Mucosa of rectum (tissue), 2 donors: ENCODE data around the gene RYR2.

Experiments used
- H3K27ac ChIP-seq, 2 donors: one replicate each; pipeline ENCODE4 v1.7.0; 2013; ENCODE audit warnings: inconsistent platforms in 2 of 2, low read depth in 2 of 2, low read length in 2 of 2
- H3K27me3 ChIP-seq, 2 donors: one replicate each; pipeline ENCODE4 v1.7.0; 2013; ENCODE audit warnings: low read length in 2 of 2; ENCODE audit not compliant: control insufficient read depth in 2 of 2, insufficient read depth in 2 of 2
- H3K36me3 ChIP-seq, 2 donors: one replicate each; pipeline ENCODE4 v1.7.0; 2013; ENCODE audit warnings: low read length in 2 of 2; ENCODE audit not compliant: control insufficient read depth in 2 of 2, insufficient read depth in 2 of 2
- H3K4me1 ChIP-seq, 2 donors: one replicate each; pipeline ENCODE4 v1.7.0; 2013; ENCODE audit warnings: low read length in 2 of 2, mild to moderate bottlenecking in 1 of 2; ENCODE audit not compliant: control insufficient read depth in 2 of 2, insufficient read depth in 2 of 2
- H3K4me3 ChIP-seq, 2 donors: one replicate each; pipeline ENCODE4 v1.7.0; 2013; ENCODE audit warnings: low read length in 2 of 2
- H3K9ac ChIP-seq, 2 donors: one replicate each; pipeline ENCODE4 v1.7.0; 2013; ENCODE audit warnings: low read length in 2 of 2, low read depth in 1 of 2, mild to moderate bottlenecking in 1 of 2
- H3K9me3 ChIP-seq, 2 donors: one replicate each; pipeline ENCODE4 v1.7.0; 2013; ENCODE audit warnings: low read length in 2 of 2; ENCODE audit not compliant: control insufficient read depth in 2 of 2
- donor health status: healthy.
- donor health status: Normal muscosa, but diverticular disease.

RYR2 gene

GRCh38 chr1:237065903-237066302 is 23.9 kb downstream of the RYR2 start:
- H3K4me1 ChIP-seq, result no peaks in the 10 kb centered on the region
- H3K9me3 ChIP-seq, result no peaks in the 10 kb centered on the region

GRCh38 chr1:237070519-237070918 is 28.5 kb downstream of the RYR2 start:
- Histone ChIP-seq H3K4me3 (no peak overlapping the region), H3K4me1 (no peaks in the 10 kb centered on the region), H3K27ac (no peak overlapping the region), H3K9ac (no peak overlapping the region), H3K9me3 (no peaks in the 10 kb centered on the region), H3K36me3 (no peaks in the 10 kb centered on the region), H3K27me3 (no peaks in the 10 kb centered on the region)

More at GRCh38 chr1:237065903-237066302, 23.9 kb downstream of the RYR2 start:
- H3K27ac ChIP-seq, result no peak overlapping the region
- H3K4me3 ChIP-seq, result no peak overlapping the region
- no peaks in the 10 kb centered on the region for H3K36me3 ChIP-seq
- H3K9ac ChIP-seq, result no peak overlapping the region
- no peaks in the 10 kb centered on the region for H3K27me3 ChIP-seq

GRCh38 chr1:237071641-237072420 is 29.8 kb downstream of the RYR2 start:
- no peak overlapping the region for H3K27ac ChIP-seq
- no peaks in the 10 kb centered on the region for H3K36me3 ChIP-seq
- no peak overlapping the region for H3K9ac ChIP-seq
- no peaks in the 10 kb centered on the region for H3K27me3 ChIP-seq
- no peak overlapping the region for H3K4me3 ChIP-seq
- H3K9me3 ChIP-seq, result no peaks in the 10 kb centered on the region
- H3K4me1 ChIP-seq, result no peaks in the 10 kb centered on the region

GRCh38 chr1:237074371-237075117 is 32.6 kb downstream of the RYR2 start:
- no peaks in the 10 kb centered on the region for H3K4me1 ChIP-seq
- no peaks in the 10 kb centered on the region for H3K36me3 ChIP-seq
- no peak overlapping the region for H3K9ac ChIP-seq
- no peak overlapping the region for H3K4me3 ChIP-seq
- H3K9me3 ChIP-seq, result no peaks in the 10 kb centered on the region
- H3K27ac ChIP-seq, result no peak overlapping the region
- H3K27me3 ChIP-seq, result no peaks in the 10 kb centered on the region

- no peak overlapping the region for H3K4me3 ChIP-seq
- H3K27ac ChIP-seq, result no peak overlapping the region
- no peaks in the 10 kb centered on the region for H3K36me3 ChIP-seq
- H3K9ac ChIP-seq, result no peak overlapping the region
- H3K4me1 ChIP-seq, result no peaks in the 10 kb centered on the region
- no peaks in the 10 kb centered on the region for H3K27me3 ChIP-seq
- no peaks in the 10 kb centered on the region for H3K9me3 ChIP-seq
Observed at GRCh38 chr1:237084341-237085077, 42.5 kb downstream of the RYR2 start.

- Histone ChIP-seq H3K4me3 (no peak overlapping the region), H3K27me3 (no peaks in the 10 kb centered on the region), H3K27ac (no peak overlapping the region), H3K36me3 (no peaks in the 10 kb centered on the region), H3K9ac (no peak overlapping the region), H3K4me1 (no peaks in the 10 kb centered on the region), H3K9me3 (no peaks in the 10 kb centered on the region)
Observed at GRCh38 chr1:237091691-237092090, 49.7 kb downstream of the RYR2 start.

- Histone ChIP-seq H3K4me3 (no peak overlapping the region), H3K27me3 (no peaks in the 10 kb centered on the region), H3K36me3 (no peaks in the 10 kb centered on the region), H3K9me3 (no peaks in the 10 kb centered on the region), H3K27ac (no peak overlapping the region), H3K4me1 (no peaks in the 10 kb centered on the region), H3K9ac (no peak overlapping the region)
Observed at GRCh38 chr1:237093691-237094090, 51.7 kb downstream of the RYR2 start.

GRCh38 chr1:237098541-237098940 is 56.6 kb downstream of the RYR2 start:
- Histone ChIP-seq H3K36me3 (no peaks in the 10 kb centered on the region), H3K9me3 (no peaks in the 10 kb centered on the region), H3K27me3 (no peaks in the 10 kb centered on the region), H3K4me3 (no peak overlapping the region), H3K27ac (no peak overlapping the region), H3K9ac (no peak overlapping the region), H3K4me1 (no peaks in the 10 kb centered on the region)

- no peaks in the 10 kb centered on the region for H3K9me3 ChIP-seq
- H3K9ac ChIP-seq, result no peak overlapping the region
- H3K27me3 ChIP-seq, result no peaks in the 10 kb centered on the region
- H3K4me1 ChIP-seq, result no peaks in the 10 kb centered on the region
- no peaks in the 10 kb centered on the region for H3K36me3 ChIP-seq
- H3K4me3 ChIP-seq, result no peak overlapping the region
- no peak overlapping the region for H3K27ac ChIP-seq
Observed at GRCh38 chr1:237103021-237103420, 61.0 kb downstream of the RYR2 start.

- no peaks in the 10 kb centered on the region for H3K27me3 ChIP-seq
- no peak overlapping the region for H3K9ac ChIP-seq
- H3K4me1 ChIP-seq, result no peaks in the 10 kb centered on the region
- no peaks in the 10 kb centered on the region for H3K9me3 ChIP-seq
- H3K27ac ChIP-seq, result no peak overlapping the region
- no peaks in the 10 kb centered on the region for H3K36me3 ChIP-seq
- H3K4me3 ChIP-seq, result no peak overlapping the region
Observed at GRCh38 chr1:237104096-237104495, 62.1 kb downstream of the RYR2 start.
